Measurements from ENCODE around the gene MLPH. TPM values are rescaled to one million over a fixed set of nuclear protein-coding genes. Genes with fewer than 3 reads are reported as not detected.

The MLPH gene
- total RNA-seq, 1 donor from 2014 or later: 91.0 TPM

- H3K9me3 ChIP-seq: no peaks in the 10 kb centered on the region
- H3K4me3 ChIP-seq: no peak overlapping the region
- TF ChIP-seq CTCF (IDR thresholded peaks at IDR 0.05): no peak
- no peaks in the 10 kb centered on the region for H3K27me3 ChIP-seq
- no peaks in the 10 kb centered on the region for H3K36me3 ChIP-seq
- intact Hi-C loops (cut with DNase I): no loop called here
- DNase-seq (ENCODE audit: low spot score in 2 of 2): peak in 1 of 2 donors; percentile 59
- peaks cover 9 to 14% of the 10 kb centered on the region in 2 donors for H3K4me1 ChIP-seq
- peak overlapping the region; percentile 85 to 90 for H3K27ac ChIP-seq
Observed at GRCh38 chr2:237448171-237448570, 38.9 kb upstream of the MLPH start.

- TF ChIP-seq CTCF (IDR thresholded peaks at IDR 0.05): no peak
- intact Hi-C loops (cut with DNase I): no loop called here
- Histone ChIP-seq H3K9me3 (no peaks in the 10 kb centered on the region), H3K27ac (peak overlapping the region; percentile 85 to 90), H3K36me3 (no peaks in the 10 kb centered on the region), H3K4me1 (peaks cover 9 to 14% of the 10 kb centered on the region in 2 donors), H3K27me3 (no peaks in the 10 kb centered on the region), H3K4me3 (no peak overlapping the region)
- DNase-seq (ENCODE audit: low spot score in 2 of 2): peak in 1 of 2 donors; percentile 59
Observed at GRCh38 chr2:237448626-237449025, 38.4 kb upstream of the MLPH start.

GRCh38 chr2:237449193-237449881 lies 37.7 kb upstream of the MLPH start:
- H3K27ac ChIP-seq: peak overlapping the region; percentile 85 to 90
- no peak for TF ChIP-seq CTCF (IDR thresholded peaks at IDR 0.05)
- H3K27me3 ChIP-seq: no peaks in the 10 kb centered on the region
- peak overlapping the region in 1 of 2 donors; percentile 43 for H3K4me3 ChIP-seq
- peaks cover 9 to 14% of the 10 kb centered on the region in 2 donors for H3K4me1 ChIP-seq
- no peaks in the 10 kb centered on the region for H3K36me3 ChIP-seq
- DNase-seq (ENCODE audit: low spot score in 2 of 2): peak; percentile 67 to 92
- intact Hi-C loops (cut with DNase I): no loop called here
- H3K9me3 ChIP-seq: no peaks in the 10 kb centered on the region

GRCh38 chr2:237450108-237450507 lies 36.9 kb upstream of the MLPH start:
- Histone ChIP-seq H3K36me3 (no peaks in the 10 kb centered on the region), H3K27ac (peak overlapping the region; percentile 85 to 90), H3K4me3 (no peak overlapping the region), H3K9me3 (no peaks in the 10 kb centered on the region), H3K4me1 (peaks cover 9 to 17% of the 10 kb centered on the region in 2 donors), H3K27me3 (no peaks in the 10 kb centered on the region)
- TF ChIP-seq CTCF (IDR thresholded peaks at IDR 0.05): no peak
- intact Hi-C loops (cut with DNase I): no loop called here
- no peak for DNase-seq (ENCODE audit: low spot score in 2 of 2)

- Histone ChIP-seq H3K4me1 (peaks cover 9 to 22% of the 10 kb centered on the region in 2 donors), H3K9me3 (no peaks in the 10 kb centered on the region), H3K36me3 (no peaks in the 10 kb centered on the region), H3K4me3 (no peak overlapping the region), H3K27ac (no peak overlapping the region), H3K27me3 (no peaks in the 10 kb centered on the region)
- intact Hi-C loops (cut with DNase I): no loop called here
- no peak for DNase-seq (ENCODE audit: low spot score in 2 of 2)
- no peak for TF ChIP-seq CTCF (IDR thresholded peaks at IDR 0.05)
Observed at GRCh38 chr2:237450583-237450982, 36.5 kb upstream of the MLPH start.

All from ascending aorta (tissue), 2 donors.